GM18870 (cell line): ENCODE measurements around the gene SHOC2.

Experiments
- ATAC-seq: cut with Tn5 transposase; IDR thresholded peaks from one replicate; pipeline ENCODE4 v1.9.1; 2021; ENCODE audit warnings: moderate library complexity; ENCODE audit not compliant: unreplicated experiment

SHOC2 gene

DNA sequence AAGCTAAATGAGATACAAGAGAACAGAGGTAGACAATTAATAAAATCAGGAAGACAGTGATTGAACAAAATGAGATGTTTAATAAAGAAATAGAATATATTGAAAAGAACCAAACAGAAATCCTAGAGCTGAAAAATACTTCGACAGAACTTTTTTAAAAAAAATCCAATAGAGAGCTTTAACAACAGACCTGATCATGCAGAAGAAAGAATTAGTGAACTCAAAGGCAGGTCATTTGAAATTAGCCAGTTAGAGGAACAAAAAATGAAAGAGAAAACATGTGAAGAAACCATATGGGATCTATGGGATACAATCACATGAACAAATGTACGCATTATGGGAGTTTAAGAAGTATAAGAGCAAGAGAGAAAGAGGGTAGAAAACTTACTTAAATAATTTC is 120.1 kb downstream of the SHOC2 start:
- no peak for ATAC-seq

DNA sequence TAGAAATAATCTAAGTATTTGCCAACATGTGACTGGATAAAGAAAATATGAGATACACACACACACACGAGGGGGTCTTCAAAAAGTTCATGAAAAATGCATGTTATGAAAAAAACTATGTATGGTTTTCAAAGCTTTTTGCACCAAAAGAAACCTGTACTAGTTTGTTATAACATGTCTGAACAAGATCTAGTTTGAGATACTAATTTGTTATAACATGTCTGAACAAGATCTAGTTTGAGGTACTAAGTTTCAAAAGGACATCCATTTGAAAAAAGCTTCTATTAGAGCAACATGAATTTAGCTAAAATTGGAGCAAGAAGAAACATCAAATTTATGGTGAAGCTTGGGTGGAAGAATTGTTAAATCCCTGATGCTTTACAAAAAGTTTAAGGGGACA is 137.6 kb downstream of the SHOC2 start:
- no peak for ATAC-seq
